ENCODE measurements around the gene BBS9.
A peak's percentile ranks its signal among the peaks of the same experiment; 100 is the strongest.

DNA sequence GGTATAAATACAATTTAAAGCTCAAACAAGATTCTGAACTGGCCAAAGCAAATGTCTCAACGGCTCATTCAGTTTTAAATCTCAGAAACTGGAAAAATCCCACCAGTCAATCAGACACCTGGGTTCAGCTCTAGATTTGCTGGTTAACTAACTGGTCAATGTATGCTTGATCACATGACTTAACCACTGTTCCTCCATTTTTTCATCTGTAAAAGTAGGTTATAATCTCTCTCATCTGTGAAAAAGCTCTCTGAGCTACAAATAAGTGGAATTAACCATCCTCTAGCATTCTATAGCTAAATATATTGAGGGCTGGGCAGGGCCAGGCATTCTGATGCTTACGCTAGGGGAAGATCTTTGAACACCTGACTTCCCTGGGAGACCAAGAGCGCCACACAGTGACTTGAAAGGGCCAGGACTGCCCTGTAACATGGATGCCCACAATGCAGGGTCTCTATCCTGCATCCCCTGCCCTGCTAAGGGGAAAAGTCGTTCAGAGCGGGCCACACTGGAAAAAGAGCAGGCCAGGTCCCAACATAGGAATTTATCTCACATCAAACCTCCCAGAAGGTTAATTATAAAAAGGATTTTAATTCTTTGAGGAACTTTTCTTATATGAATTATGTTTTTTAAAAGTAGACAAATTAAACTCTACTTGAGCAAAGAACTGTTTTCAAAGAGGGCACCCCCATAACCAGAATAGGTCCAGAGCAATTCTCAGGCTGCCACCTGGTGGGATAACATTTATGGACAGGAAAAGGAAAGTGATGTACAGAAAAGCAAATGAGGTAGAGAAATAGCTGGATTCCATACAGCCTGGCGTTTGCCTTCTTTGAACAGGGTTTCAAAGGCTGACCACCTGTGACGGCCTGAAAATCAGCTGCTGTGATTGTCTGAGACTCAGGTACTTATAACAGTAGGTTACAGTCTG is 22.0 kb upstream of the BBS9 start:
- TF ChIP-seq, protein P1, sequence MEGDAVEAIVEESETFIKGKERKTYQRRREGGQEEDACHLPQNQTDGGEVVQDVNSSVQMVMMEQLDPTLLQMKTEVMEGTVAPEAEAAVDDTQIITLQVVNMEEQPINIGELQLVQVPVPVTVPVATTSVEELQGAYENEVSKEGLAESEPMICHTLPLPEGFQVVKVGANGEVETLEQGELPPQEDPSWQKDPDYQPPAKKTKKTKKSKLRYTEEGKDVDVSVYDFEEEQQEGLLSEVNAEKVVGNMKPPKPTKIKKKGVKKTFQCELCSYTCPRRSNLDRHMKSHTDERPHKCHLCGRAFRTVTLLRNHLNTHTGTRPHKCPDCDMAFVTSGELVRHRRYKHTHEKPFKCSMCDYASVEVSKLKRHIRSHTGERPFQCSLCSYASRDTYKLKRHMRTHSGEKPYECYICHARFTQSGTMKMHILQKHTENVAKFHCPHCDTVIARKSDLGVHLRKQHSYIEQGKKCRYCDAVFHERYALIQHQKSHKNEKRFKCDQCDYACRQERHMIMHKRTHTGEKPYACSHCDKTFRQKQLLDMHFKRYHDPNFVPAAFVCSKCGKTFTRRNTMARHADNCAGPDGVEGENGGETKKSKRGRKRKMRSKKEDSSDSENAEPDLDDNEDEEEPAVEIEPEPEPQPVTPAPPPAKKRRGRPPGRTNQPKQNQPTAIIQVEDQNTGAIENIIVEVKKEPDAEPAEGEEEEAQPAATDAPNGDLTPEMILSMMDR (IDR thresholded peaks at IDR 0.05), result peak in 1 of 2 donors; percentile 7
- TF ChIP-seq EP300 (IDR thresholded peaks at IDR 0.05), result no peak
- TF ChIP-seq POLR2AphosphoS5 (IDR thresholded peaks at IDR 0.05), result no peak

All from suprapubic skin (tissue), 4 donors.